Thoracic aorta endothelial cell (primary cell): Measurements from ENCODE around the gene AZIN2. TPM values are rescaled to one million over a fixed set of nuclear protein-coding genes. Genes with fewer than 3 reads are reported as not detected.

Experiments
- total RNA-seq: library from RNA; depleted of rRNA; stranded (reverse); fragments of >200 nt; gene quantifications from 2 replicates; pipeline ENCODE4 v1.2.3, GENCODE V29; 2012

Gene AZIN2
- 1.2 and 1.4 TPM in 2 replicates for total RNA-seq

GRCh38 chr1:33080885-33081553, at the start of gene AZIN2:
TSS of gene AZIN2 (plus strand) at chr1:33081153. CDS start at chr1:33082250, 1,097 bp downstream.

GRCh38 chr1:33036526-33037503, 44.1 kb upstream of the AZIN2 start, which contains the start of gene AK2:
TSS of gene AK2 (minus strand) at chr1:33036883. CDS start at chr1:33036828, 55 bp downstream.

Other genes starting within 250 kb of the AZIN2 start
- 0.13 TPM in 1 of 2 replicates, not detected in the other for gene FNDC5, start 210.2 kb upstream of the AZIN2 start, total RNA-seq
- not detected in 2 replicates for gene HPCA, start 194.7 kb upstream of the AZIN2 start, total RNA-seq
- 29.5 and 39.7 TPM in 2 replicates for gene TMEM54, start 179.8 kb upstream of the AZIN2 start, total RNA-seq
- gene RNF19B, start 116.3 kb upstream of the AZIN2 start, total RNA-seq: 34.2 and 36.6 TPM in 2 replicates
- 277 and 291 TPM in 2 replicates for gene AK2, start 44.3 kb upstream of the AZIN2 start, total RNA-seq
- 2.7 and 3.2 TPM in 2 replicates for gene TRIM62, start 100.9 kb downstream of the AZIN2 start, total RNA-seq
- gene ZNF362, start 175.3 kb downstream of the AZIN2 start, total RNA-seq: 7.3 and 9.5 TPM in 2 replicates
- not detected in 2 replicates for gene A3GALT2, start 239.9 kb downstream of the AZIN2 start, total RNA-seq